ENCODE results near the gene ISM1. TPM values are rescaled to one million over a fixed set of nuclear protein-coding genes. Genes with fewer than 3 reads are reported as not detected.

ISM1 gene
- total and polyA plus RNA-seq, 10 donors, result 0.46 to 19.5 (median 10.6) TPM

- H3K4me1 ChIP-seq, result no peaks in the 10 kb centered on the region
- WGBS, 5 donors, result 67 to 99% (median 78%) methylated on average over 4 of the region's 4 CpGs
- no peaks in the 10 kb centered on the region for H3K27me3 ChIP-seq (replicated peaks in 1 of 7)
- peaks cover 0 to 11% (median 0%) of the 10 kb centered on the region in 6 donors for H3K36me3 ChIP-seq
- no peaks in the 10 kb centered on the region for H3K9me3 ChIP-seq
- no peak overlapping the region for H3K27ac ChIP-seq
- intact Hi-C loops (cut with DNase I; ENCODE audit: low total_unique reads), result no loop called here
- H3K4me3 ChIP-seq, result no peak overlapping the region
- DNase-seq, result no peak
- TF ChIP-seq POLR2AphosphoS5 (IDR thresholded peaks at IDR 0.05), result no peak
- TF ChIP-seq POLR2A (IDR thresholded peaks at IDR 0.05), result no peak
- TF ChIP-seq CTCF (IDR thresholded peaks at IDR 0.05 in 8 of 11, conservative IDR thresholded peaks at IDR 0.05 in 3 of 11), result no peak
Measured at GRCh38 chr20:13296070-13296469, 75.0 kb downstream of the ISM1 start.

GRCh38 chr20:13297147-13297899 lies 76.2 kb downstream of the ISM1 start:
- Histone ChIP-seq H3K27me3 (replicated peaks in 1 of 7) (no peaks in the 10 kb centered on the region), H3K36me3 (peaks cover 0 to 11% (median 0%) of the 10 kb centered on the region in 6 donors), H3K27ac (no peak overlapping the region), H3K4me3 (no peak overlapping the region), H3K4me1 (no peaks in the 10 kb centered on the region), H3K9me3 (no peaks in the 10 kb centered on the region)
- intact Hi-C loops (cut with DNase I; ENCODE audit: low total_unique reads), result no loop called here
- no peak for DNase-seq
- TF ChIP-seq POLR2A (IDR thresholded peaks at IDR 0.05) (no peak), CTCF (IDR thresholded peaks at IDR 0.05 in 8 of 11, conservative IDR thresholded peaks at IDR 0.05 in 3 of 11) (no peak), POLR2AphosphoS5 (IDR thresholded peaks at IDR 0.05) (no peak)
- WGBS, 5 donors, result 73 to 88% (median 76%) methylated on average over 5 of the region's 5 CpGs

GRCh38 chr20:13298692-13299373 lies 77.8 kb downstream of the ISM1 start:
- Histone ChIP-seq H3K27me3 (replicated peaks in 1 of 7) (no peaks in the 10 kb centered on the region), H3K27ac (no peak overlapping the region), H3K4me1 (no peaks in the 10 kb centered on the region), H3K36me3 (peaks cover 0 to 11% (median 0%) of the 10 kb centered on the region in 6 donors), H3K4me3 (no peak overlapping the region), H3K9me3 (peaks cover 0 to 5% (median under 1%) of the 10 kb centered on the region in 8 donors)
- intact Hi-C loops (cut with DNase I; ENCODE audit: low total_unique reads), result no loop called here
- TF ChIP-seq CTCF (IDR thresholded peaks at IDR 0.05 in 8 of 11, conservative IDR thresholded peaks at IDR 0.05 in 3 of 11) (no peak), POLR2AphosphoS5 (IDR thresholded peaks at IDR 0.05) (no peak), POLR2A (IDR thresholded peaks at IDR 0.05) (no peak)
- WGBS, 5 donors, result 92 to 95% (median 93%) methylated on average over 28 to 29 of the region's 29 CpGs
- DNase-seq, result no peak

GRCh38 chr20:13299401-13299800 lies 78.3 kb downstream of the ISM1 start:
- Histone ChIP-seq H3K9me3 (peaks cover 0 to 10% (median 2%) of the 10 kb centered on the region in 8 donors), H3K27me3 (replicated peaks in 1 of 7) (no peaks in the 10 kb centered on the region), H3K36me3 (peaks cover 0 to 11% (median 0%) of the 10 kb centered on the region in 6 donors), H3K4me1 (no peaks in the 10 kb centered on the region), H3K27ac (no peak overlapping the region), H3K4me3 (no peak overlapping the region)
- intact Hi-C loops (cut with DNase I; ENCODE audit: low total_unique reads), result no loop called here
- no peak for DNase-seq
- WGBS, 5 donors, result 91 to 94% (median 93%) methylated on average over 18 of the region's 18 CpGs
- TF ChIP-seq POLR2AphosphoS5 (IDR thresholded peaks at IDR 0.05), result no peak
- no peak for TF ChIP-seq CTCF (IDR thresholded peaks at IDR 0.05 in 8 of 11, conservative IDR thresholded peaks at IDR 0.05 in 3 of 11)
